CD4-positive, alpha-beta T cell treated with Interleukin-12 subunit alpha and Interleukin-12 subunit beta, for 1 hour (primary cell): ENCODE results near the gene RAF1.

ENCODE experiments used
- DNase-seq: peaks from one replicate; pipeline ENCODE4 v3.0.0-alpha.2; 2020

The RAF1 gene

GRCh38 chr3:12588039-12589009, 75.6 kb downstream of the RAF1 start:
- no peak for DNase-seq

- no peak for DNase-seq
Measured at GRCh38 chr3:12586403-12586802, 77.5 kb downstream of the RAF1 start.

GRCh38 chr3:12585970-12586369, 77.9 kb downstream of the RAF1 start:
- DNase-seq, result no peak

GRCh38 chr3:12585181-12585580, 78.7 kb downstream of the RAF1 start:
- DNase-seq, result no peak

- DNase-seq, result no peak
Measured at GRCh38 chr3:12584083-12584482, 79.8 kb downstream of the RAF1 start.

GRCh38 chr3:12583280-12583679, 80.6 kb downstream of the RAF1 start:
- no peak for DNase-seq

GRCh38 chr3:12582730-12583129, 81.2 kb downstream of the RAF1 start:
- no peak for DNase-seq

GRCh38 chr3:12579905-12580304, 84.0 kb downstream of the RAF1 start:
- DNase-seq, result no peak

- no peak for DNase-seq
Measured at GRCh38 chr3:12579456-12579855, 84.5 kb downstream of the RAF1 start.

- DNase-seq, result no peak
Measured at GRCh38 chr3:12578742-12579141, 85.2 kb downstream of the RAF1 start.

GRCh38 chr3:12577379-12577778, 86.5 kb downstream of the RAF1 start:
- DNase-seq, result no peak

GRCh38 chr3:12574661-12575060, 89.3 kb downstream of the RAF1 start:
- no peak for DNase-seq

GRCh38 chr3:12574131-12574530, 89.8 kb downstream of the RAF1 start:
- no peak for DNase-seq

GRCh38 chr3:12571986-12572385, 91.9 kb downstream of the RAF1 start:
- no peak for DNase-seq

GRCh38 chr3:12569836-12570235, 94.1 kb downstream of the RAF1 start:
- no peak for DNase-seq

- no peak for DNase-seq
Measured at GRCh38 chr3:12568747-12569146, 95.2 kb downstream of the RAF1 start.

- no peak for DNase-seq
Measured at GRCh38 chr3:12566976-12567375, 96.9 kb downstream of the RAF1 start.

GRCh38 chr3:12562451-12562850, 101.5 kb downstream of the RAF1 start:
- DNase-seq, result no peak

GRCh38 chr3:12561397-12561796, 102.5 kb downstream of the RAF1 start:
- DNase-seq, result no peak

- DNase-seq, result no peak
Measured at GRCh38 chr3:12560505-12561190, 103.3 kb downstream of the RAF1 start.

- DNase-seq, result no peak
Measured at GRCh38 chr3:12559520-12559919, 104.4 kb downstream of the RAF1 start.

- no peak for DNase-seq
Measured at GRCh38 chr3:12558706-12559105, 105.2 kb downstream of the RAF1 start.

GRCh38 chr3:12557473-12558100, 106.3 kb downstream of the RAF1 start:
- no peak for DNase-seq
